Kidney (tissue), 14 donors: ENCODE results near the gene PLA2G2F. TPM values are rescaled to one million over a fixed set of nuclear protein-coding genes. Genes with fewer than 3 reads are reported as not detected.

Experiments
- DNase-seq, 5 donors: peaks; one replicate each; pipeline ENCODE4 v3.0.0-alpha.2; 2013 to 2020
- FAIRE-seq: peaks from 2 replicates; lab custom pipeline; 2012; peaks lifted over from hg19 to GRCh38; lab: Jason Lieb, UNC
- H3K27ac ChIP-seq, 2 donors: one replicate each; pipeline ENCODE4 v1.7.0; 2013; ENCODE audit warnings: low read depth in 2 of 2, low read length in 2 of 2, inconsistent platforms in 1 of 2
- H3K27me3 ChIP-seq: one replicate; pipeline ENCODE4 v1.7.1; 2013; ENCODE audit warnings: low read length, inconsistent platforms; ENCODE audit not compliant: control insufficient read depth, insufficient read depth
- H3K36me3 ChIP-seq, 3 donors: one replicate each; pipeline versions ENCODE4 v1.7.0 to v1.7.1; 2013; ENCODE audit warnings: low read length in 3 of 3, control low read depth in 1 of 3, inconsistent platforms in 1 of 3; ENCODE audit not compliant: insufficient read depth in 3 of 3, control insufficient read depth in 2 of 3
- H3K4me1 ChIP-seq, 3 donors: one replicate each; pipeline versions ENCODE4 v1.7.0 to v1.7.1; 2013; ENCODE audit warnings: low read length in 3 of 3, inconsistent platforms in 1 of 3, low read depth in 1 of 3; ENCODE audit not compliant: control insufficient read depth in 2 of 3, insufficient read depth in 2 of 3
- H3K4me3 ChIP-seq, 3 donors: one replicate each; pipeline versions ENCODE4 v1.7.0 to v1.8.1; 2013; ENCODE audit warnings: low read length in 3 of 3, control low read depth in 1 of 3, inconsistent platforms in 1 of 3
- H3K9ac ChIP-seq, 3 donors: one replicate each; pipeline versions ENCODE4 v1.7.0 to v1.7.1; 2013; ENCODE audit warnings: low read length in 3 of 3, control low read depth in 1 of 3, inconsistent platforms in 1 of 3
- H3K9me3 ChIP-seq, 3 donors: one replicate each; pipeline versions ENCODE4 v1.7.0 to v1.7.1; 2013; ENCODE audit warnings: low read length in 3 of 3, control low read depth in 1 of 3, inconsistent platforms in 1 of 3; ENCODE audit not compliant: control insufficient read depth in 2 of 3, insufficient read depth in 1 of 3
- CTCF ChIP-seq: IDR thresholded peaks from 3 replicates; pipeline ENCODE4 v1.5.1; 2012; ENCODE audit warnings: mild to moderate bottlenecking, moderate library complexity, borderline replicate concordance; ENCODE audit not compliant: insufficient read depth; ENCODE audit errors: extremely low read depth
- intact Hi-C: fragments of 100-400 bp; cut with DNase I; formaldehyde crosslinking; loops from one replicate; pipeline ENCODE4 v1.11.1; 2022
- polyA plus RNA-seq: library from polyadenylated mRNA; stranded (reverse); fragments of 350-450 nt; fragmentation: Illumina TruSeq; extraction: RNeasy Lipid Tissue Mini Kit (QIAGEN cat#74804); gene quantifications from one replicate; pipeline ENCODE4 v1.2.3, GENCODE V29; 2014; ENCODE audit warnings: low read depth, low replicate concordance; ENCODE audit not compliant: insufficient read depth
- total RNA-seq: library from RNA; stranded (reverse); fragmentation: NEBNext Ultra II Directional; extraction: Animal tissue kit (Norgen Biotek cat#: 25700); gene quantifications from one replicate; pipeline ENCODE4 v1.2.1, GENCODE V29; 2021
- donor health status: control.
- donor health status: control.
- donor health status: control.
- donor health status: control.
- donor health status: control.
- donor health status: DM: yes; HTN: yes; CAD: no.
- donor health status: Normal renal cell carcinoma (clear cell type).

The PLA2G2F gene
- total and polyA plus RNA-seq, 2 donors from 2014 or later, result not detected

- no peak for TF ChIP-seq CTCF
- intact Hi-C loops, result no loop called here
- no peak overlapping the region for H3K9ac ChIP-seq
- H3K27ac ChIP-seq, result no peak overlapping the region
- H3K36me3 ChIP-seq, result no peaks in the 10 kb centered on the region
- H3K9me3 ChIP-seq, result no peaks in the 10 kb centered on the region
- no peaks in the 10 kb centered on the region for H3K27me3 ChIP-seq
- FAIRE-seq (no peak), DNase-seq (no peak)
- H3K4me1 ChIP-seq, result no peaks in the 10 kb centered on the region
- H3K4me3 ChIP-seq, result no peak overlapping the region
Observed at GRCh38 chr1:20107351-20107750, 31.8 kb upstream of the PLA2G2F start.

GRCh38 chr1:20107796-20108195 lies 31.3 kb upstream of the PLA2G2F start:
- no peak overlapping the region for H3K9ac ChIP-seq
- FAIRE-seq, result no peak
- no peak overlapping the region for H3K27ac ChIP-seq
- no peaks in the 10 kb centered on the region for H3K36me3 ChIP-seq
- no peaks in the 10 kb centered on the region for H3K27me3 ChIP-seq
- DNase-seq, result no peak
- H3K4me3 ChIP-seq, result no peak overlapping the region
- no peaks in the 10 kb centered on the region for H3K9me3 ChIP-seq
- intact Hi-C loops, result no loop called here
- no peak for TF ChIP-seq CTCF
- no peaks in the 10 kb centered on the region for H3K4me1 ChIP-seq

- Histone ChIP-seq H3K4me1 (no peaks in the 10 kb centered on the region), H3K4me3 (no peak overlapping the region), H3K9ac (no peak overlapping the region), H3K36me3 (no peaks in the 10 kb centered on the region), H3K9me3 (no peaks in the 10 kb centered on the region), H3K27me3 (no peaks in the 10 kb centered on the region), H3K27ac (no peak overlapping the region)
- no peak for TF ChIP-seq CTCF
- intact Hi-C loops, result no loop called here
- FAIRE-seq (no peak), DNase-seq (no peak)
Observed at GRCh38 chr1:20108366-20109123, 30.6 kb upstream of the PLA2G2F start.
